ENCODE data around the gene TMEM87B. TPM values are rescaled to one million over a fixed set of nuclear protein-coding genes. Genes with fewer than 3 reads are reported as not detected.

TMEM87B gene
- total and polyA plus RNA-seq, 2 of the 4 experiments (the other 2 are of a cell fraction), result 6.3 to 12.5 TPM

GRCh38 chr2:112034924-112035323 lies 20.1 kb upstream of the TMEM87B start:
- no TSS peak for BruUV-seq (replicated peaks)
- POLR2A ChIA-PET (ENCODE audit: unreplicated experiment), result no interaction called here
- Histone ChIP-seq H2AFZ (replicated peaks; ENCODE audit: low read length, poor library complexity) (no peak overlapping the region), H3K79me1 (ENCODE audit: low read depth in 1 of 2, low read length in 2 of 2) (no peaks in the 10 kb centered on the region), H3K4ac (ENCODE audit: low read depth, low read length) (no peak overlapping the region), H4K8ac (ENCODE audit: low read depth in 2 of 2, low read length in 2 of 2) (no peak overlapping the region), H3K27ac (ENCODE audit: insufficient read depth, low read length) (no peak overlapping the region), H2BK120ac (ENCODE audit: low read depth, low read length) (no peak overlapping the region), H3K9me1 (ENCODE audit: insufficient read depth, low read length) (no peaks in the 10 kb centered on the region; the same call in 1 of the 2 replicates), H4K5ac (ENCODE audit: low read depth, low read length) (no peak overlapping the region), H2AK5ac (ENCODE audit: low read depth, low read length) (no peak overlapping the region), H3K4me2 (ENCODE audit: low read depth, low read length) (no peak overlapping the region), H3K9me3 (ENCODE audit: control insufficient read depth, insufficient read depth, low read length) (0 out of 2 replicates have a peak, but pooled peaks cover 1% of the 10 kb centered on the region), H3K4me1 (ENCODE audit: control insufficient read depth, insufficient read depth, low read length) (peaks cover 3% of the 10 kb centered on the region; the same call in 1 of the 2 replicates), H3K14ac (replicated peaks; ENCODE audit: low read depth, low read length) (no peak overlapping the region), H2BK20ac (ENCODE audit: low read depth, low read length) (no peak overlapping the region), H3K56ac (ENCODE audit: extremely low read depth, insufficient read depth, low read length) (no peak overlapping the region), H4K91ac (ENCODE audit: insufficient read depth, low read depth, low read length) (no peak overlapping the region), H4K20me1 (ENCODE audit: insufficient read depth, low read length) (no peaks in the 10 kb centered on the region), H3K23ac (ENCODE audit: low read depth, low read length) (no peak overlapping the region), H2AK9ac (replicated peaks; ENCODE audit: low read depth, low read length, poor library complexity) (no peak overlapping the region), H3K9ac (ENCODE audit: low read depth, low read length) (no peak overlapping the region), H3K4me3 (ENCODE audit: insufficient read depth, low read depth, low read length) (no peak overlapping the region), H3K36me3 (ENCODE audit: control insufficient read depth, insufficient read depth, low read length) (no peaks in the 10 kb centered on the region), H2BK5ac (ENCODE audit: low read depth, low read length, poor library complexity, severe bottlenecking) (no peak overlapping the region), H3K18ac (ENCODE audit: low read depth, low read length) (no peak overlapping the region), H3K27me3 (ENCODE audit: control insufficient read depth, insufficient read depth, low read length) (no peaks in the 10 kb centered on the region; the same call in 1 of the 2 replicates), H2BK15ac (ENCODE audit: low read depth, low read length) (no peak overlapping the region)
- TF ChIP-seq POLR2A (IDR thresholded peaks at IDR 0.05; ENCODE audit: low read depth, low read length) (no peak), USF2 (IDR thresholded peaks at IDR 0.05; ENCODE audit: low read depth, low read length) (no peak), RFX5 (IDR thresholded peaks at IDR 0.05; ENCODE audit: low read depth, low read length) (no peak), SMC3 (IDR thresholded peaks at IDR 0.05; ENCODE audit: low read depth, low read length) (no peak), NFE2L2 (IDR thresholded peaks at IDR 0.05; ENCODE audit: low read depth, low read length) (no peak), RCOR1 (IDR thresholded peaks at IDR 0.05; ENCODE audit: insufficient replicate concordance, low read length) (no peak), BHLHE40 (IDR thresholded peaks at IDR 0.05; ENCODE audit: low read depth, low read length) (no peak), CHD1 (IDR thresholded peaks at IDR 0.05; ENCODE audit: low read depth, low read length) (no peak), MAFK (IDR thresholded peaks at IDR 0.05; ENCODE audit: low read depth, low read length) (no peak), MAZ (IDR thresholded peaks at IDR 0.05; ENCODE audit: borderline replicate concordance, low read depth, low read length) (no peak), RAD21 (IDR thresholded peaks at IDR 0.05; ENCODE audit: low read length) (no peak), FOS (IDR thresholded peaks at IDR 0.05; ENCODE audit: low read depth, low read length) (no peak), CEBPB (IDR thresholded peaks at IDR 0.05; ENCODE audit: low read depth, low read length) (no peak), MXI1 (IDR thresholded peaks at IDR 0.05; ENCODE audit: borderline replicate concordance, low read depth, low read length) (no peak)
- TF ChIP-seq, protein P1, sequence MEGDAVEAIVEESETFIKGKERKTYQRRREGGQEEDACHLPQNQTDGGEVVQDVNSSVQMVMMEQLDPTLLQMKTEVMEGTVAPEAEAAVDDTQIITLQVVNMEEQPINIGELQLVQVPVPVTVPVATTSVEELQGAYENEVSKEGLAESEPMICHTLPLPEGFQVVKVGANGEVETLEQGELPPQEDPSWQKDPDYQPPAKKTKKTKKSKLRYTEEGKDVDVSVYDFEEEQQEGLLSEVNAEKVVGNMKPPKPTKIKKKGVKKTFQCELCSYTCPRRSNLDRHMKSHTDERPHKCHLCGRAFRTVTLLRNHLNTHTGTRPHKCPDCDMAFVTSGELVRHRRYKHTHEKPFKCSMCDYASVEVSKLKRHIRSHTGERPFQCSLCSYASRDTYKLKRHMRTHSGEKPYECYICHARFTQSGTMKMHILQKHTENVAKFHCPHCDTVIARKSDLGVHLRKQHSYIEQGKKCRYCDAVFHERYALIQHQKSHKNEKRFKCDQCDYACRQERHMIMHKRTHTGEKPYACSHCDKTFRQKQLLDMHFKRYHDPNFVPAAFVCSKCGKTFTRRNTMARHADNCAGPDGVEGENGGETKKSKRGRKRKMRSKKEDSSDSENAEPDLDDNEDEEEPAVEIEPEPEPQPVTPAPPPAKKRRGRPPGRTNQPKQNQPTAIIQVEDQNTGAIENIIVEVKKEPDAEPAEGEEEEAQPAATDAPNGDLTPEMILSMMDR (conservative IDR thresholded peaks at IDR 0.05; ENCODE audit: low read depth, low read length), result no peak
- TF ChIP-seq, protein P2, sequence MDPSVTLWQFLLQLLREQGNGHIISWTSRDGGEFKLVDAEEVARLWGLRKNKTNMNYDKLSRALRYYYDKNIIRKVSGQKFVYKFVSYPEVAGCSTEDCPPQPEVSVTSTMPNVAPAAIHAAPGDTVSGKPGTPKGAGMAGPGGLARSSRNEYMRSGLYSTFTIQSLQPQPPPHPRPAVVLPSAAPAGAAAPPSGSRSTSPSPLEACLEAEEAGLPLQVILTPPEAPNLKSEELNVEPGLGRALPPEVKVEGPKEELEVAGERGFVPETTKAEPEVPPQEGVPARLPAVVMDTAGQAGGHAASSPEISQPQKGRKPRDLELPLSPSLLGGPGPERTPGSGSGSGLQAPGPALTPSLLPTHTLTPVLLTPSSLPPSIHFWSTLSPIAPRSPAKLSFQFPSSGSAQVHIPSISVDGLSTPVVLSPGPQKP (IDR thresholded peaks at IDR 0.05; ENCODE audit: borderline replicate concordance, low read depth, low read length), result no peak
- WGBS, 2 experiments (ENCODE audit: extremely low coverage in 2 of 2, insufficient read length in 1 of 2), result no CpG with 5 or more reads among the region's 3 CpGs
- in situ Hi-C loops (cut with MboI; ENCODE audit: low sequenced_read_pairs), result no loop called here
- DNase-seq (no peak), ATAC-seq (ENCODE audit: low read depth) (no peak)
- dilution Hi-C loops (cut with HindIII; ENCODE audit: low sequenced_read_pairs, unreplicated experiment), result no loop called here
- intact Hi-C loops (cut with micrococcal nuclease), result no loop called here
- CTCF ChIA-PET, result interaction anchor here (0.6 kb wide), 1 partner anchor 172 kb away, joined by 3 read pairs; no protein-coding TSS in a partner anchor

All from IMR-90 (cell line).